ENCODE measurements around the gene OXSM.

The OXSM gene

DNA sequence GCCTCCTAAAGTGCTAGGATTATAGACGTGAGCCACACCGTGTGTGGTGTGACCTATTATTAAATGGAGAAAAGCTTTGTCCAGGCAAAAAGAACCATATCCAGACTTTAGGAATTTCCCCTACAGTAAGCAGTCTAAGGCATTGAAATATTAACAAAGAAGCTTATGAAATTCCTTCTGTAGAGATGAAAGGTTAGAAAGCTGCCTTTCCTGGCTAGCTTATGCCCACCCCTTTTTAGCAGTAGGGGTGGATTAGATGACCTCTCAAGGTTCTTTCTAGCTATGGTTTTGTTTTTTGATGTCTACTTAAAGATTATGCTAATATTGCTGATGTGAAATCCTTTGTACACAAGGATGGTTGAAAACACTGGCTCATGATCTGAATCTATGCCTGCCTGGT is 13.9 kb downstream of the OXSM start:
- DNase-seq (ENCODE audit: low read depth in 4 of 4, low spot score in 1 of 4): no peak

GRCh38 chr3:25804676-25805075 is 14.8 kb downstream of the OXSM start:
- no peak for DNase-seq (ENCODE audit: low read depth in 4 of 4, low spot score in 1 of 4)

GRCh38 chr3:25812644-25813043 is 22.8 kb downstream of the OXSM start:
- DNase-seq (ENCODE audit: low read depth in 4 of 4, low spot score in 1 of 4): no peak

GRCh38 chr3:25817107-25817506 is 27.2 kb downstream of the OXSM start:
- DNase-seq (ENCODE audit: low read depth in 4 of 4, low spot score in 1 of 4): no peak

DNA sequence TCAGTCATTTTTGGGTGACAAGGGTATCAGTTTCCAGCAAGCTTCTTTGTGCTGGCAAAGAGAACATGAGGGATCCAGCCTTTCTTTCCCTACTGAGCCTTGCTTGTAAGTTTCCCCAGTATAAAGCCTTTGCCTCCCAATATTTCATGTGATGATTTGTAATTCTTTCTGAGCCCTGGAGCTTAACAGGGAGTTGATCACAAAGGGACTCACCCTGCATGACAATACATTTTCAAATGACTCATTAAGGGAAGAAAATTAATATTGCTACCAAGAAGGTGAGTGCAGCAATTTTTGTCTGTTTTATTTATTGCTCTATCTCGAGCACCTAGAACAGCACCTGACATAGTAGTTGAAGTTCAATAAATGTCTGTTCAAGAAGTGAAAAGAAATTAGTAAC is 27.7 kb downstream of the OXSM start:
- no peak for DNase-seq (ENCODE audit: low read depth in 4 of 4, low spot score in 1 of 4)

DNA sequence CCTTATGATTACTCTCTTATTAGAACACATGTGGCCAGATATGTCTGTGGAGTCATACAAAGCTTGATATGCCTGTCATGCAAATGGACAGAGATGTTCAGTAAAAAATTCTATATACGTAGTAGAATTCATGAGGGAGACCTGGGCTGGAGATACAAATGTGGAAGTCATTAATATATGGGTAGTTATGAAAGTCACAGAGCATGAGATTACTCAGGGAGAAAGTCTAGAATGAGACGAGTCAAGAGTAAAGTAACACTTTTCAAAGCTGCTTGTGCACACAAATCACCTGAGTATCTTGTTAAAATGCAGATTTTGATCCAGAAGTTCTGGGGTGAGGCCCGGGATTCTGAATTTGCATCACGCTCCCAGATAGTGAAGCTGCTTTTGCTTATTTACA is 28.4 kb downstream of the OXSM start:
- DNase-seq (ENCODE audit: low read depth in 4 of 4, low spot score in 1 of 4): no peak

DNA sequence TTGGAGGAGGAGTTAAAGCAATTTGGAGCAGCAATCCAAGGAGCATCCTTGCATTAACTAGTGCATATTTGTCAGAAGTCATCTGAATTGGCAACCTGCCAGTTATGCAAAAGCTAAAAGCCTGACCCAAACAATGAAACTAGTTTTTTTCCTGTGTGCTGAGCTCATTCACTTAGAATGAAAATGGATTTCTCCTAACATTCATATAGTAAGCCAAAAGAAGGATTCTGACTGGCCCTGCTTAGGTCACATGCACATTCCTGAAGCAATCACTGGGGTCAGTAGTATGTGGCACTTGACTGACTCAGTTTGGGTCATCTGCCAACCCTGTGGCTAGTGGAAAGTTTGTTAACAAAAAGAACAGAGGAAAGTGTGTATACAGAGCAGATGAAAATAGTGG is 30.5 kb downstream of the OXSM start:
- DNase-seq (ENCODE audit: low read depth in 4 of 4, low spot score in 1 of 4): no peak

- DNase-seq (ENCODE audit: low read depth in 4 of 4, low spot score in 1 of 4): no peak
These were observed 31.1 kb downstream of the OXSM start for GRCh38 chr3:25820816-25821486.

DNA sequence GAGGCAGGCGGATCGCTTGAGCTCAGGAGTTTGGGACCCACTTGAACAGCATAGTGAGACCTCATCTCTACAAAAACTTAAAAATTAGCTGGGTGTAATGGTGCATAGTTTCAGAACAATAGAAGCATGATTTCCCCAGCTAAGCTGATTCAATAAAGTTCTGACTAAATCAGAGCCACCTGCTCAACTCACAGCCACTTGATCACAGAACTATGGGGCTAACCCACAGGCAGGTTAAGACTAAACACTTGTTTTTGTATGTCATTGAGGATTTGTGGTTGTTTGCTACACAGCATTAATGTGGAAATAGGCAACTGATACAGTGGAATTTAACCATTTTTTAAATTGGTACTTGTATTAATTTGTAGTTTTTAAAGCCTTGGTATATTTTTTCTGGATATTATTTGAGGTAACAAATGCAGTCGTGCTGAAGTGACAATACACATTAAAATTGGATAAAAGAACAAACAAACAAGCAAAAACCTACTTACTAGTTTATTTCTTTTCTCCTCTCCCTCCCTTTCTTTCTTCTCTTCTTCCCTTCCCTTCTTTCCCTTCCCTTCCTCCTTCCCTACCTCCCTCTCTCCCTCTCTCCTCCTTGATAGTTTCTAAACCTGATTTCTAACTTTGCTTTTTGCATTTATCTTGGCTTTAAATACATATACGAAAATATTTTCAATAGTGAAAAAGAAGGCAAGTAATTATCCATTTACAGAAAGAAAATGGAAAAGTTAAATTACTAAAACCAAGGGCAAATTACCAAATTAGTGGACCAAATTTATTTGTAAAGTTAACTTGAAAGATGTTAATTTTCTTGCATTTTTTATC is 32.1 kb downstream of the OXSM start:
- DNase-seq (ENCODE audit: low read depth in 4 of 4, low spot score in 1 of 4): no peak

DNA sequence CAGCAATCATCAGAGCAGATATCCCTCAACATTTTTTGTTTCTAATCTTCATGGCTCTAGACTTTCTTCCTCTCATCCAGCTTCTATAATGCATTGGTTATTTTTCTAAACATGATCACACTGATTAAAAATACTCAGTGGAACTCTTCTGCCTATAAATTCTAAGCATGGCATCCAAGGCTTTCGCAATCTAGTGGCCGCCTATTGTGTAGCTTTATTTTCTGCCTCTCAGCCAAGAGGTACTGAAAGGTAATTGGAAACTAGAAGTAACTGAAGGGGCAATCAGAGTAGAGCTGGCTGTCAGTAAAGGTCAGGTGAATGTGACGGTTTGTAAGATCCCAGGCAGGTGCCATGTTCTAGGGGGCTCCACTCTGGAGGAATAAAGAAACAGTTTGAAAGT is 33.4 kb downstream of the OXSM start:
- DNase-seq (ENCODE audit: low read depth in 4 of 4, low spot score in 1 of 4): no peak

DNA sequence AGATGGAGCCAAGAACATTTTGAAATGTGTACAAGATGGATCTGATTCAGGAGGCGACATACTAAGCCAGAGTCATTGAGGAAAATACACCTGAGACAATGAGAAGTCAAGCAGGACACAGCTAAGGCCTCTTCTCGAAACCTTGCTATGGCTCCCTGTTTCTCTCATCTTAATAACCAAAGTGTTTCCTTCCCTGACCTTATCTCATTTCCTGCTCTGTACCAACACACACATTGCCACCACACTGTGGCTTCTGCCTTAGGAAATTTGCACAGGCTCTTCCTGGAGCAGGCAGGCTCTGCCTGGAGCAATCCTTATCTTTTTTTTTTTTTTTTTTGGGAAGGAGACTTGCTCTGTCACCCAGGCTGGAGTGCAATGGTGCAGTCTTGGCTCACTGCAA is 36.6 kb downstream of the OXSM start:
- no peak for DNase-seq (ENCODE audit: low read depth in 4 of 4, low spot score in 1 of 4)

DNA sequence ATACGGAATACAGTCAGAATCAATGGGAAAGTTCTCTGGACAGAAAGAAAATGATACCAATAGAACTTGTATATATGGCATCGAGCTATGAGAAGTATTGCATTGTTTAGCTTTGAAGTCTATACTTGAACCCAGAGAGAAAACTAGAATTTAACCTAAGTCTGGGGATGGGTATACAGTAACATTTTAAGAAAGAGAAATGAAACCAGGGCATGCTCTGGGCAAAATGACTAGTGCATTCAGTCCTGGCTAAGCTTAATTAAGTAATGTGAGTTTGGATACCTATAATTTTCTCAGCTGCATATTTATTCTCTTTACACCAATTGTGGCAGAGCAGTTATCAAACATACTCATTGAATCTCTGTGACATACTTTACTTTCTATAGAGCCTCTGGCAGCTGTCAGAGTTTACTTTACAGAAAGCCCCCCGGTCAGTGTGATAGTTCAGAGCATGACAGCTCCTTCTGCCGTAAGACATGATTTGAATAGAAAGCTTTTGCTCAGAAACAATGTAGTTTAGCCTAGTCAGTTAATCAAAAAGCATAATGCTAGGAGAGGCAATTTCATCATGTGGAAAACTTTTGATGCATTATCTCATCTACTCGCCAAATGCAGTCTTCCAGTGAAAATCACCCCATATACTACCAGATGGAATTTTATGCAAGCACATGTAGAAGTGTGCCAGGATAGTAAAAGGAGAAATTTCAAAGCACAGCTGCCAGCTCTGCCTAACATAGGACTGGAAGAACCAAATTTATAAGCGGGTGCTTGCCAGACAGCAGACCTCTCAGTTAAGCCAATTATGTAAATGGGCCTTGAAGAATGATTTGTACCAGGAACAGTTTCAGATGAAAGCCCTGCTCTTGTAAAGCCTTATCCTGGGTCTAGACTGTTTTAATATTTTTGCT is 40.7 kb downstream of the OXSM start:
- DNase-seq (ENCODE audit: low read depth in 4 of 4, low spot score in 1 of 4): no peak

DNA sequence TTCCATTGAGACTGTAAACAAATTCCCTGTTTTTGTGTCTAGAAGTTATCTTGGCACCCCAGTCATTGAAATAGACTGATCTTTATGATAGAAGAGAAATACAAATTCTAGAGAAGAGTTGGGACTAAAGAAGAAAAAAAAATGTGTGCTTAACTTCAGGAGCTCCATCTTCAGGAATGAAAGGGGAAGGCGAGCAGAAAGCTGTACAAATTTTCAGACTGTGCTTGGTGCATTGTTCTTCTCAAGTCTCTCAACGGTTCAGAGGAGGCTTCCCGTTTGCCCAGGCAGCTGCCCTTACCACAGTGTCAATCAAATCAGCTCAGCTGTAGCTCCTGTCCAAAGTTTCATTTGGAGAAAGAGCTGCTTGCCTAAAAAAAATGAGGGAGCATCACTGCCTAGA is 41.7 kb downstream of the OXSM start:
- no peak for DNase-seq (ENCODE audit: low read depth in 4 of 4, low spot score in 1 of 4)

GRCh38 chr3:25834346-25834745 is 44.5 kb downstream of the OXSM start:
- DNase-seq (ENCODE audit: low read depth in 4 of 4, low spot score in 1 of 4): no peak

GRCh38 chr3:25836579-25836978 is 46.7 kb downstream of the OXSM start:
- DNase-seq (ENCODE audit: low read depth in 4 of 4, low spot score in 1 of 4): no peak

DNA sequence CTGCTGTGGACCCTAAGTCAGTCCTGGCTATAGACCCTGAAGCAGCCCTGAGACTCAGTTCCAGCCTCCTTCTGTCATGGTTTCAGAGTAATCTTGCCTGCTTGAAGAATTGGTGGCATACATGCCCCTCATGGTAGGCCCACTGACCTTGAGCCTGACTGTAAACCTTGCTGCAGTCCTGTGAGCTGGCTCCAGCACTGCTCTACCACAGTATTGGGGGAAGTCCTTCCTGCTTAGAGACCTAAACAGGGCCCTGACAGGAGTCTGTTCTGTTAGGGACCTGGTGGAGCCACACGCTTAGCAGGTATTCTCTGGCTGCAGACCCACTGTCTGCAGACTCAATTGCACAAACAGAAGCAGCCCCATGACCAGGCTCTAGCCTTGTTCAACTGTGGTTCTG is 47.1 kb downstream of the OXSM start:
- DNase-seq (ENCODE audit: low read depth in 4 of 4, low spot score in 1 of 4): no peak

- DNase-seq (ENCODE audit: low read depth in 4 of 4, low spot score in 1 of 4): no peak
These were observed 50.2 kb downstream of the OXSM start for GRCh38 chr3:25840099-25840498.

GRCh38 chr3:25843332-25843731 is 53.4 kb downstream of the OXSM start:
- DNase-seq (ENCODE audit: low read depth in 4 of 4, low spot score in 1 of 4): no peak
